ENCODE results near the gene FOXA3.
"Not testable (repeated sequence)": the region's sequence is repeated elsewhere in the genome, so short reads cannot be mapped to it uniquely, and the experiment has no call there.

Gene FOXA3

GRCh38 chr19:45890877-45891276 is 26.8 kb downstream of the FOXA3 start:
- no peak for DNase-seq (ENCODE audit: low spot score)

DNA sequence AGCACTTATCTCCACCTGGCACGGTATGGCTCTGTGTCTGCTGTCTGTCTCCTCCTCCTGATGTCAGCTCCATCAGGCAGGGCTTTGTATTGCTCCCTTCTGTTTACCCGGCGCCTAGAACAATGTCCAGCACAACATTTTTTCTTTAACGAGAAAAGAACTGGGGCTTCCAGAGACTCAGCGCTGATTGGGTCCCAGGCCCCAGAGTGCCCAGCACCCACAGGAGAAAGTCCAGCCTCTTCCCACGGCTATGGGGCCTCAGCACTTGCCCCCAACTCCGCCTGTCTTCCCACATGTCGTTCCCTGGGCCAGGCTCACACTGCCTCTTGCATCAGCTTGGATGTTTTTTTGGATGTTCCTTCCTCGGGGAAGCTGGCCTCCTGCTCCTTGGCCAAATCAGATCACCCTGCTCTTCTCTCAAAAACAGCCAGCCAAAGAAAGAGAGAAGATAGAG is 31.4 kb downstream of the FOXA3 start:
- DNase-seq (ENCODE audit: low spot score): no peak

DNA sequence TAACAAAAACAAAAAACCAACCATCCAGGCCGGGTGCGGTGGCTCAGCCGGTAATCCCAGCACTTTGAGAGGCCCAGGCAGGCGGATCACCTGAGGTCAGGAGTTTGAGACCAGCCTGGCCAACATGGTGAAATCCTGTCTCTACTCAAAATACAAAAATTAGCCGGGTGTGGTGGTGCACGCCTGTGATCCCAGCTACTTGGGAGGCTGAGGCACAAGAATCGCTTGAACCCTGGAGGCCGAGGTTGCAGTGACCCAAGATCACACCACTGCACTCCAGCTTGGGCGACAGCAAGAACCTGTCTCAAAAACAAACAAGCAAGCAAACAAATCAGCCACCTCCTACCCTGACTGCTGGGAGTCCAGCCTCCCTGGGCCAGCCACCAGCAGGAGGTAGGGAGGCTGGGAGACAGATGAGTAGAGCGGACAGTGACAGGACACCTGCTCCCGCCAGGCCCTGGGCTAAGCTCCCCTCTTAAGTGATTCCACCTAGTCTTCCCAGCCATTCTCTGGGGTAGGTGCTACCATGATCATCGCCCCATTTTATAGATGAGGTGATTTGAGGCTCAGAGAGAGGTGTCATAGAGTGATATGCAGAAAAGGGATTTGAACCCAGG is 32.0 kb downstream of the FOXA3 start:
- DNase-seq (ENCODE audit: low spot score): not testable (repeated sequence)

GRCh38 chr19:45897261-45897812 is 33.2 kb downstream of the FOXA3 start:
- no peak for DNase-seq (ENCODE audit: low spot score)

DNA sequence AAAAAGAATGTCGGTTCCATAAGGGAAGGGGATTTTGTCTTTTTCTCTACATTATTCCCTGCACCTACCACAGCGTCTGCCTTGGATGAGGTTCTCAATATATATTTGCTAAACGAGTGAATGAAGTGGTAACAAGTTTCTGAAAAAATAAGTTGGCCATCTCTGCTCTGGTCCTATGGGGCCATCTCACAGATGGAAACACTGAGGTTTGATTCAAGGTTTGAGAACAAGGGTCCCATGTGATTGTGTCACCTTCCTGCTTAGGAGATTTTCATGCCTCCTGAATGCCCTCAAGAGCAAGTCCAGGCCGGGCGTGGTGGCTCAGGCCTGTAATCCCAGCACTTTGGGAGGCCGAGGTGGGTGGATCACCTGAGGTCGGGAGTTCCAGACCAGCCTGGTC is 35.1 kb downstream of the FOXA3 start:
- DNase-seq (ENCODE audit: low spot score): no peak

DNA sequence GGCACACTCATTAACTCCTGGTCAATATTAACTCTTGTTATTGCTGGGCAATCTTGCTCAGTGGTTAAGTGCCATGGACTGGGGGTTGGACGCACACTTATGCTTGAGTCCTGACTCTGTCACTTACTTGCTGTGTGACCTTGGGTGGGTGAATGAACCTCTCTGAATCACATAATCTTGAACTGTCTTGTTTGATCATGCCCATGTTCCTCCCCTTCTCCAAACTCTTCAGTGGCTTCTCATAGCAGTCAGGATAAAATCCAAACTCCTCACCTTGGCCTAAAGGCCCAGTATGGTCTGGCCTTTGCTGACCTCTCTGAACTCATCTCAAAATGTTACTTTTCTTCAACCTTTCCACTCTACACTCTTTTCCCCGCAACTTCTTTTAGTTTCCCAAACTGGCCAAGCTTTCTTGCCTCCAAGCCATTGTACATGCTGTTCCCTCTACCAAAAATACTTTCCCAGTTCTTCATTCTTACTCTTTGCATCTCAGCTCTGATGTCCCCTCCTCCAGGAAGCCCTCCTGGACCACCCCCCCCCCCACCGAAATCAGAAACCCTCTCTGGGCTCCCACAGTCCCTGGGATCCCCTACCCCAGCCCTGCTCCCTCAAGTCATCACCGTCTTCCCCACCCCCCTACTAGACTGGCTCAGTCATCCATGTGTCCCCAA is 35.9 kb downstream of the FOXA3 start:
- no peak for DNase-seq (ENCODE audit: low spot score)

GRCh38 chr19:45900738-45901431 is 36.8 kb downstream of the FOXA3 start:
- DNase-seq (ENCODE audit: low spot score): no peak

GRCh38 chr19:45901432-45901911 is 37.3 kb downstream of the FOXA3 start:
- DNase-seq (ENCODE audit: low spot score): peak; percentile 29

- no peak for DNase-seq (ENCODE audit: low spot score)
These were observed 38.0 kb downstream of the FOXA3 start, which contains the start of gene MYPOP for GRCh38 chr19:45901912-45902650. Gene MYPOP (minus strand): TSS chr19:45902613. CDS start chr19:45901773, 840 bp downstream.

DNA sequence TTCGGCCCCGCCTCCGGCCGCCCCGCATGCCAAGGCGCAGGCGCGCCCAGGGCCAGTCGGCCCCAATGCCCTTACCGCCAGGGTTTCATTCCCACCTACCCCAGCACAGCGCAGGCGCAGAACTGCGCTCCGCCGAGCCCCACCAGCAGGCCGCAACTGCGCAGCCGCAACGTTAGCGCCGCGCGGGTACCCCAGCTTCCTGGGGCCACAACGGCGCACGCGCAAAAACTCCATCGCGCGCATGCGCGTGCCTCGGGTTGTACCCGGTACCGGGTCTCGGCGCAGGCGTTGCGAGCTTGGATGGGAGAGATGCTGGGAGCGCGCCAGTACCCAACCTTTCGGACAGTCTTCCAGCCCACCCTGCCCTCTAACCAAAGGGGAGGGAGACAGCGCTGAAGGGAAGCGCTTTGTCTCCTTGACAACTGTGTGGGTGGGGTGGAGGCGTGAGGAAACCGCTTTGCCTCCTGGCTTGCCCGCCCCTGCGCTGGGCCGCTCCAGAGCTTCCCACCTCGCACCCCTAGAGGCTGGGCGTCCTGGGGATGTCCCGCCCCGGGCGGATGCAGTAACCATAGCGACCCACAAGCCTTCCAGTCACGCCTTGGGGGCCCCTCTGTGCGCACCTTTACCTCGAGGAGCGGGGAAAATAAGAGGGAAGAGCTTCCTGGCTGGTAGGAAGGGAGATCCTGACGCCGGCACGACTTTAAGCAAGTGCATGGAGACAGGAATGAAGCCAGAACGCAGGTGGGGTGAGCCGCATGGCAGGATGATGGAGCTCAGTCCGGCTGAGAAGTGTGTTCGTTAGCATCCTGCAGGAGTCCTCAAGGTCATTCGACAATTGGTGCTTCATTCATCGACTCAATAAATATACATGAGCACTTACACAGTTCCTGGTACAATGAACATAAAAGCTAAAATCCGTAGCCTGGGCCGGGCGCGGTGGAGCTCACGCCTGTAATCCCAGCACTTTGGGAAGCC is 38.8 kb downstream of the FOXA3 start:
- DNase-seq (ENCODE audit: low spot score): peak; percentile 100

GRCh38 chr19:45905011-45905410 is 40.9 kb downstream of the FOXA3 start:
- no peak for DNase-seq (ENCODE audit: low spot score)

DNA sequence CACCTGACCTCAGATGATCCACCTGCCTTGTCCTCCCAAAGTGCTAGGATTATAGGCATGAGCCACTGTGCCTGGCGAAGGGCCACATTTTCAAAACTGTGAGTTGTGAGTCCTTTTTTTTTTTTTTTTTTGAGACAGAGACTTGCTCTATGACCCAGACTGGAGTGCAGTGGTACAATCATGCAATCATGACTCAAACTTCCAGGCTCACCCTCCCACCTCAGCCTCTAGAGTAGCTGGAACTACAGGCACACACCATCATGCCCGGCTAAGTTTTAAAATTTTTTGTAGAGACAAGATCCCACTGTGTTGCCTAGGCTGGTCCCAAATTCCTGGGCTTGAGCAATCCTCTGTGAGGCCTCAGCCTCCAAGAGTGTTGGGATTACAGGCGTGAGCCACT is 42.1 kb downstream of the FOXA3 start:
- DNase-seq (ENCODE audit: low spot score): no peak

- no peak for DNase-seq (ENCODE audit: low spot score)
These were observed 44.8 kb downstream of the FOXA3 start for GRCh38 chr19:45908956-45909355.

GRCh38 chr19:45911291-45911690 is 47.2 kb downstream of the FOXA3 start:
- DNase-seq (ENCODE audit: low spot score): no peak

GRCh38 chr19:45913874-45914830 is 50.0 kb downstream of the FOXA3 start, which contains the start of gene NANOS2:
Gene NANOS2 (minus strand): TSS chr19:45914778. CDS start chr19:45914693, 85 bp downstream.
- DNase-seq (ENCODE audit: low spot score): no peak

GRCh38 chr19:45917421-45918091 is 53.4 kb downstream of the FOXA3 start:
- DNase-seq (ENCODE audit: low spot score): no peak

DNA sequence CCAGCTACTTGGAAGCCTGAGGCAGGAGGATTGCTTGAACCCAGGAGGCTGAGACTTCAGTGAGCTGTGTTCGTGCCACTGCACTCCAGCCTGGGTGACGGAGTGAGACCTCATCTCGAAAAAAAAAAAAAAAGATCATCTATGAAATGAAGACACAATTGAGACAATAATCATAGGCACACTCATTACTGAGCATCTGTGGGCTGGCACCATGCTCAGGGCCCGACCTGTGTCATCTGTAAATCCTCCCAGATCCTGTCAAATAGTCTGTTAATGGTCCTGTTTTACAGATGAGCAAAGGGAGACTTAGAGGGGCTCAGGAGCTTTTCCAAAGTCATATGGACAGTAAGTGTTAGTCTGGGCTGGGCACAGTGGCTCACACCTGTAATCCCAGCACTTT is 54.6 kb downstream of the FOXA3 start:
- DNase-seq (ENCODE audit: low spot score): no peak

GRCh38 chr19:45919678-45920077 is 55.6 kb downstream of the FOXA3 start:
- no peak for DNase-seq (ENCODE audit: low spot score)

GRCh38 chr19:45920458-45920857 is 56.3 kb downstream of the FOXA3 start:
- no peak for DNase-seq (ENCODE audit: low spot score)
